GM12873 (cell line): ENCODE results near the gene TPSG1.

Experiments
- TF ChIP-seq, protein P1 (sequence below): IDR thresholded peaks from 2 replicates; pipeline ENCODE4 v1.5.1; 2012; ENCODE audit warnings: low read depth, mild to moderate bottlenecking, moderate library complexity, low read length, control low read depth; ENCODE audit not compliant: insufficient read depth; ENCODE audit errors: missing control alignments

The TPSG1 gene

DNA sequence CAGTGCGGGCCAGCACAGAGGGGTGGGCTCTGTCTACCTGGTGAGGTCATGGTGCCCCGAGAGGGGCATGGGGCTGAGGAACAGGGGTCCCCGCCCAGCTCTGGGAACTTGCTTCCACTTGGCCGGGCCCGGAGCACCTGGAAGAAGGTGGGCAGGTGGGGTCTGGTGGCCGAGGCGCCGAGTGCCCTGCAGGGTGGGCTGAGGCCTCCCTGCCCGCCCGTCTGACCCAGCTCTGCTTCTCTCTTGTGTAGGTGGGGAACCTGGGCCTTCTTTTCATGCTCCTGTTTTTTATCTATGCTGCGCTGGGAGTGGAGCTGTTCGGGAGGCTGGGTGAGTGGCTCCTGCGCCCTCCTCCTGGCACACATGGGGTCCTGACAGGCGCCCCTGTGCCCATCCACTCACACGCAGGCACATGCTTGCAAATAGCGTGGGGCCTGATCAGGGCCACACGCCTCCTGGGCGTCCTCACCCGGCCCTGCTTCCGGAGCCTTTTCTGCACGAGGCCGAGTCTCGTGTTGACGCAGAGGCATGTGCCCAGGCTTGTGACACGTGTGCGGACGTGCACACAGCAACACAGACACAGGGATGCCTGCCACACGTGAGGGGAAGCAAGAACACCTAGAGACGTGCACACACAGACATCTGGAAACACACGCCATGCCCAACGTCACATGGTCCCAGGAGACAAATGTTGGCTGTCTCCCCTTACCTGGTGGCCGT lies 8.2 kb downstream of the TPSG1 start:
- TF ChIP-seq, protein P1, sequence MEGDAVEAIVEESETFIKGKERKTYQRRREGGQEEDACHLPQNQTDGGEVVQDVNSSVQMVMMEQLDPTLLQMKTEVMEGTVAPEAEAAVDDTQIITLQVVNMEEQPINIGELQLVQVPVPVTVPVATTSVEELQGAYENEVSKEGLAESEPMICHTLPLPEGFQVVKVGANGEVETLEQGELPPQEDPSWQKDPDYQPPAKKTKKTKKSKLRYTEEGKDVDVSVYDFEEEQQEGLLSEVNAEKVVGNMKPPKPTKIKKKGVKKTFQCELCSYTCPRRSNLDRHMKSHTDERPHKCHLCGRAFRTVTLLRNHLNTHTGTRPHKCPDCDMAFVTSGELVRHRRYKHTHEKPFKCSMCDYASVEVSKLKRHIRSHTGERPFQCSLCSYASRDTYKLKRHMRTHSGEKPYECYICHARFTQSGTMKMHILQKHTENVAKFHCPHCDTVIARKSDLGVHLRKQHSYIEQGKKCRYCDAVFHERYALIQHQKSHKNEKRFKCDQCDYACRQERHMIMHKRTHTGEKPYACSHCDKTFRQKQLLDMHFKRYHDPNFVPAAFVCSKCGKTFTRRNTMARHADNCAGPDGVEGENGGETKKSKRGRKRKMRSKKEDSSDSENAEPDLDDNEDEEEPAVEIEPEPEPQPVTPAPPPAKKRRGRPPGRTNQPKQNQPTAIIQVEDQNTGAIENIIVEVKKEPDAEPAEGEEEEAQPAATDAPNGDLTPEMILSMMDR = no peak

DNA sequence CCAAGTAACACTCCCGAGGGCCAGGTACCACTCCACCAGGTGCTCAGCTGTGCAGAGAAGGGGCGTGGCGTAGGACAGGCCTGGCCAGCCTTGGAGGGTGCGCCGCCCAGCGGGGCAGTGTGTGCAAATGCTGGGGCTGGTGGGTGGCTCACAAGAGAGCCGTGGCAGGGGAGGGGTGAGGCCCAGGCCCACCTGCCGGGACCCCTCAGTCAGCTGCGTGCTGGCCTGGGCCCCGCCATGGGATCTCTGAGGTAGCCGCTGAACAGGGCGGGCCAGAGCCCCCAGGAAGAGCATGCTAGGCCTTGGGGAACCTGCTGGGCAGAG lies 8.8 kb downstream of the TPSG1 start:
- TF ChIP-seq, protein P1 = no peak

DNA sequence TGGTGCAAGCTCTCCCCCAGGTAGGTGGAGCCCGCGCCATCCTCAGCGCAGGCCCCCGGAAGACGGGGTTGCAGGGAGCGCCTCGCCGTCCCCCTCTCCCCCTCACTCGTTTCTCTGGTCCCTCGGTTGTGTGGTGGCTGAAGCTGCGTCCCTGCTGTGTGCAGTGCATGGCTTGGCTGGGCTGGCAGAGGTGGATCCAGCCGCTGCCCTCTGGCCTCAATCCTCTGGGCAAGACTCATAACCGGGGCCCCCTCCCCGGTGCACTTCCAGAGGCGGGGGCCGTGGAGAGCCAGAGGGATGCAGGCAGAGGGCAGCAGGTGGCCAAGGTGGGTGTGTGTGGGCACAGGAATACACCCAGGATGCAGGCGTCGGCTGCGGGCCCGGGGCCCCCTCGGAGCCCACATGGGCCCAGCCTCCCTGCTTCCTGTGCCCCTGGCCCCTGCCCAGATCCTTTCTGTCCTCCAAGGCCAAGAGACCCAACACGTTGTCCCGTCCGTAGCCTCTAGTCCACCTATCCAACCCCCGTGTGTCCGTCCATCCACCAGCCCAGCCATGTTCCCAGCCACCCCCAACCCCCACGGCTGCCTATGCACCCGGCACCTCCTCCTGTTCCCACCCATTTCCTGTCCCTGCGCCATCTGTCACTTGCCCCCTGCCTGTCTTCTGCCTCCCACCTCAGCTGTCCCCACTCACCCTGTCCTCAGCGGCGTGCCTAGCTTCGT lies 9.3 kb downstream of the TPSG1 start:
- TF ChIP-seq, protein P1 = no peak

GRCh38 chr16:1214719-1215118 lies 10.3 kb downstream of the TPSG1 start:
- TF ChIP-seq, protein P1 = no peak

GRCh38 chr16:1213796-1214372 lies 11.2 kb downstream of the TPSG1 start:
- TF ChIP-seq, protein P1 = no peak

GRCh38 chr16:1213231-1213630 lies 11.8 kb downstream of the TPSG1 start:
- TF ChIP-seq, protein P1 = no peak

- TF ChIP-seq, protein P1 = no peak
Measured at GRCh38 chr16:1212616-1213194, 12.4 kb downstream of the TPSG1 start.
